NCI-H2196 treated with DMSO at 0.1 percent for 48 hours (cell line): ENCODE measurements around the gene UGT1A3.
A peak's percentile ranks its signal among the peaks of the same experiment; 100 is the strongest.
"Not testable (repeated sequence)": the region's sequence is repeated elsewhere in the genome, so short reads cannot be mapped to it uniquely, and the experiment has no call there.

Source experiments
- DNase-seq: peaks from one replicate; lab custom pipeline; 2025; ENCODE audit not compliant: unreplicated experiment; lab: John Stamatoyannopoulos, UW

UGT1A3 gene

DNA sequence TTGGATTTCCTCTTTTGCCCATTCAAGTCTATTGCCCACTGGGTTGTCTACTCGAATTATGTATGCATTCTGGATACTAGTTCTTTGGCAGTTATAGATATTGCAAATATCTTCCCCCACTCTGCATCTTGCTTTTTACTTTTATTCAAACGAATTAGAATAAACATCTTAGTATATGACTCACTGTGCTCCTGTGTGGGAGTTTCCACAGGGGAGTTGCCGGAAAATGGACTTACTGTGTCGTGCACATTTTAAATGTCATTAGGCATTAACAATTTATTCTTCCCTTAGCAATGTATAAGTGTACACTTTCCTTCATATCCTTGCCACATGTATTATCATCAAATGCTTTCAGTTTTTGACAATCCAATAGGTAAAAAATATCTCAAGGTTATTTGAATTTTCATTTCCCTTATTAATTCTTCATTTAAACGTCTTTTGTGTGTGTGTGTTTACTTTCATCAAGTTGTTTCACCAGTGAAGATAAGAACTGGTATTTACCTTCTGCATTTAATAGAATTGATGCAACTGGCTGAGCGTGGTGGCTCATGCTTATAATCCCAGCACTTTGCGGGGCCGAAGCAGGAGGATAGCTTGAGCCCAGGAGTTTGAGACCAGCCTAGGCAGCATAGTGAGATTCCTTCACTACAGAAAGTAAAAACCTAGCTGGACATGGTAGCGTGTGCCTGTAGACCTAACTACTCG lies 20.8 kb upstream of the UGT1A3 start:
- DNase-seq, result no peak

DNA sequence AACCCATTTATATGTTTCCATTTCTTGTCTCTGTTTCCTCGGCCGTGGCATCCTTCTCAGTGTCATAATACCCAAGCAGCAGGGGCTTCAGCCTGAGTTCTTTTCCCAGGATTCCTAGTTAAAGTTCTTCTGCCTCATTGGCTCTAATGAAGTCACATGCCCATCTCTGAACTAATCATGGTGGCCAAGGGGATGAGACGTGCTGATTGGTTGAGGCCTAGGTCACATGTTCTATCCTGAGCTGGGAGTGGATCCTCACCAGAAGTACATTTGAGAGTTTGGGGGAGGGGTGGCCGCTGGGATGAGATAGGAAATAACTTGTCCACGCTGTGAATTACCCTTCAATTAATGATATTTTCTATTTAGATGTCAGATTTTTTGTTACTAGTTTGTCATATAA lies 19.9 kb upstream of the UGT1A3 start:
- no peak for DNase-seq

DNA sequence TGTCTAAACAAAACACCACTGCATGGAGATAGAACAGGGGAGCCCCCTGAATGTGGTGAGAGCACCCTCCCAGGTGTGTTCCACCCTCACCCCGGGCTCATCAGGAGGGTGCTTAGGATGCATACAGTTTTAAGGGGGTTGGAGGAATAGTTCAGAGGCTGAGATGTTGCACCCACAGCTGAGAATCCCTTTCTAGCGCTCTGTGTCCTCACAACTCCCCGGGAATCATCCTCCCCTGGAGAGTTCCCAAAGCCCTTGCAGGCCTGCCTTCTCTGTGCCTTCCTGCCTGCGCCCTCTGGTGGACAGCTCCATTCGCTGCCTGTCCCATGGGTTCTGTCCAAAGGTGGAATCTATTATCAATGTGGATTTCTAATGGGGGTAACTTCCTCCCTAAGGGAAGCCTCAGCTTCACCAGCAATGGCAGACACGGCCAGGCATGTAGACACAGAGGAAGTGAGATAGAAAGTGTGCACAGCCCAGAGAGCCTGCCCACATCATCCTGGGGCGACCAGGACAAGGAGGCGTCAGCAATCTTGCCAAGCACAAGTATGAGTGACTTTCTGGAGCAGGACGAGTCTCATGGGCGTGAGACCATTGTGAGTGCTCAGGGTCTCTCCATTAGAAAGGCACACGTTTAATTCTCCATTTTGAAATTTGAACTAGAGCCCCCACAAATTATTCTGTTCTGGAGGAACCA lies 17.4 kb upstream of the UGT1A3 start:
- peak; percentile 39 for DNase-seq

GRCh38 chr2:233712611-233713261 lies 16.1 kb upstream of the UGT1A3 start, which contains the start of gene UGT1A5:
UGT1A5 (plus strand) TSS chr2:233712907; CDS start chr2:233712992, 85 bp downstream.
- no peak for DNase-seq

GRCh38 chr2:233713262-233713615 lies 15.6 kb upstream of the UGT1A3 start:
- no peak for DNase-seq

- no peak for DNase-seq
These were observed 14.7 kb upstream of the UGT1A3 start for GRCh38 chr2:233714121-233714520.

DNA sequence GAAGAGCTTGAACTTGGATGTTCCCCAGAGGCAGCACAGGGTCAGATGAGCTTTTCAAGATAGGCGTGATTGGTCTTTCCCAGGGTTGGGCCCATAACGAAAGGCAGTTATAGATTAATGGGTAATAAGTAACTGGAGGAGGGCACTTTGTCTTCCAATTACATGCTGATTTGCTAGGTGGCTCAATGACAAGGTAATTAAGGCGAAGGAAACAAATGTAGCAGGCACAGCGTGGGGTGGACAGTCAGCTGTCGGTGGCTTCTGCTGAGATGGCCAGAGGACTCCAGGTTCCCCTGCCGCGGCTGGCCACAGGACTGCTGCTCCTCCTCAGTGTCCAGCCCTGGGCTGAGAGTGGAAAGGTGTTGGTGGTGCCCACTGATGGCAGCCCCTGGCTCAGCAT lies 10.3 kb upstream of the UGT1A3 start, which contains the start of gene UGT1A4:
Gene UGT1A4, plus strand, starts transcription at position 185 of the 400 bp plus-strand sequence. Its CDS starts 85 bp downstream, at position 270.
- no peak for DNase-seq

GRCh38 chr2:233736868-233737653 lies 8.2 kb downstream of the UGT1A3 start:
- not testable (repeated sequence) for DNase-seq

- no peak for DNase-seq
These were observed 12.0 kb downstream of the UGT1A3 start for GRCh38 chr2:233740870-233741269.

- no peak for DNase-seq
These were observed 14.8 kb downstream of the UGT1A3 start for GRCh38 chr2:233743464-233744259.

GRCh38 chr2:233745073-233745755 lies 16.4 kb downstream of the UGT1A3 start:
- no peak for DNase-seq

GRCh38 chr2:233745838-233746237 lies 17.0 kb downstream of the UGT1A3 start:
- DNase-seq, result not testable (repeated sequence)

- DNase-seq, result no peak
These were observed 17.8 kb downstream of the UGT1A3 start for GRCh38 chr2:233746475-233747282.

- DNase-seq, result no peak
These were observed 18.4 kb downstream of the UGT1A3 start for GRCh38 chr2:233747283-233747544.

- not testable (repeated sequence) for DNase-seq
These were observed 21.8 kb downstream of the UGT1A3 start for GRCh38 chr2:233750689-233751088.

DNA sequence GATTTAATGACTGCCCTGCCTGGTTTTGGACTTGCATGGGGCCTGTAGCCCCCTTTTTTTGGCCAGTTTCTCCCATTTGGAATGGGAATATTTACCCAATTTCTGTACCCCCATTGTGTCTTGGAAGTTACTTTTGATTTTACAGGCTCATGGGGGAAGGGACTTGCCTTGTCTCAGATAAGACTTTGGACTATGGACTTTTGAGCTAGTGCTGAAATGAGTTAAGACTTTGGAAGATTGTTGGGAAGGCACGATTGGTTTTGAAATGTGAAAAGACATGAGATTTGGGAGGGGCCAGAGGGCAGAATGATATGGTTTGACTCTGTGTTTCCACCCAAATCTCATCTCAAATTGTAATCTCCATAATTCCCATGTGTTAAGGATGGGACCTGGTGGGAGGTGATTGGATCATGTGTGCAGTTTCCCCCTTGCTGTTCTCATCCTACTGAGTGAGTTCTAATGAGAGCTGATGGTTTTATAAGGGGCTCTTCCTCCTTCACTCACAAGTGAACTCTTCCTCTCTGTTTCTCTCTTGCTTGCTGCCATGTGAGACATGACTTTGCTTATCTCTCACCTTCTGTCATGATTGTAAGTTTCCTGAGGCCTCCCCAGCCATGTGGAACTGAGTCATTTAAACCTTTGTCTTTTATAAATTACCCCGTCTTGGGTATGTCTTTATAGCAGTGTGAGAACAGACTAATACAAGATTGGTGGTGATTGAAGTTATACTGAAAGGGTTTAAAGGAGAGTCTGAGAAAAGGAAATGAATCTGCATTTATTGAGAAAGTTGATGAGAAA lies 22.6 kb downstream of the UGT1A3 start:
- not testable (repeated sequence) for DNase-seq

DNA sequence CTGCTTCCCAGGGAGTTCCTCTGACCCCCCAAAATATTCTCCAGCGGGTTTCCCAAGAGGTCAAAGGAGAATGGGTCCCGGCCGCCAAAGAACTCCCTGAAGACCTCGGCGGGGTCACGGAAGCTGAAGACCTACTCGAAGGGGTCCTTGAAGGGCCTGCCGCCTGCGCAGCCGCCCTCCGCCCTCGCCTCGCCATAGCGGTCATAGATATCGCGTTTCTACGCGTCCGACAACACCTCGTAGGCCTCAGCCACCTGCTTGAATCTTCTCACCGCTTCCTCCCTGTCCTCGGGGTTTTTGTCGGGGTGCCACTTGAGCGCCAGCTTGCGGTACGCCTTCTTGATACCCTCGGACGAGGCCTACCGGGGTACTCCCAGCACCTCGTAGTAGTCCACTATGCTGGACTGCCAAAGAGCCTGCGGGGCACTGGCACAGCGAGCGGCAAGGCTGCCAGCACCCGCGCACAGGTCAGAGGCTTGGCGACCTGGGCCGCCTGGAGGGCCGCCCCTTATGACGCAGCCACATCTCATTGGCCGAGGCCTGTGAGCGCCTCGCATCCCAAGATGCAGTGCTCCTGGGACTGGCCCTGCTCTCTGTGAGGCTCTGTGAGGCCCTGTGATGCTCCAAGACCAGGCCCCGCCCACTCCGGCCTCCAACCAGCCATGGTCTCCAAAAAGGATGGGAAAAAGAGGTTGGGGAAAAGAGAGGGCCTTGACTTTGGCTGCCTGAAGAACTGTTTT lies 26.2 kb downstream of the UGT1A3 start:
- DNase-seq, result no peak
